SK-N-SH treated with all-trans-retinoic acid at 6 μM for 48 hours (cell line): ENCODE data around the gene COBL.

Experiments used
- ATAC-seq: fragments of 200-7000 bp; cut with Tn5 transposase; 3 replicates; pipeline ENCODE4 v1.9.1; 2020; ENCODE audit warnings: mild to moderate bottlenecking, moderate library complexity
- ARNTL ChIP-seq: fragments of 450-650 bp; formaldehyde crosslinking; IDR thresholded peaks from 2 replicates; pipeline ENCODE4 v1.5.0; 2020; ENCODE audit warnings: low read depth, mild to moderate bottlenecking, moderate library complexity, borderline replicate concordance
- BACH2 ChIP-seq: fragments of 250-450 bp; sonication (Bioruptor Pico); IDR thresholded peaks from 2 replicates; pipeline ENCODE4 v1.9.0; 2021; ENCODE audit warnings: mild to moderate bottlenecking, borderline replicate concordance
- CREB5 ChIP-seq: fragments of 250-450 bp; sonication (Bioruptor Pico); IDR thresholded peaks from 2 replicates; pipeline ENCODE4 v1.5.1; 2020; ENCODE audit warnings: low read depth, mild to moderate bottlenecking, moderate library complexity
- CSRNP3 ChIP-seq: fragments of 250-450 bp; sonication (Bioruptor Pico); IDR thresholded peaks from 2 replicates; pipeline ENCODE4 v1.5.1; 2021; ENCODE audit warnings: mild to moderate bottlenecking, moderate library complexity
- ESRRG ChIP-seq: fragments of 250-450 bp; sonication (Bioruptor Pico); IDR thresholded peaks from 2 replicates; pipeline ENCODE4 v1.6.1; 2021; ENCODE audit warnings: mild to moderate bottlenecking
- ISL1 ChIP-seq: fragments of 250-450 bp; sonication (Bioruptor Pico); IDR thresholded peaks from 2 replicates; pipeline ENCODE4 v2.1.2; 2022; ENCODE audit warnings: mild to moderate bottlenecking, moderate library complexity
- PPARA ChIP-seq: fragments of 250-450 bp; sonication (Bioruptor Pico); IDR thresholded peaks from 2 replicates; pipeline ENCODE4 v1.5.0; 2020; ENCODE audit warnings: mild to moderate bottlenecking, borderline replicate concordance
- RARB ChIP-seq: fragments of 250-450 bp; sonication (Bioruptor Pico); IDR thresholded peaks from 2 replicates; pipeline ENCODE4 v1.8.0; 2021; ENCODE audit warnings: mild to moderate bottlenecking, moderate library complexity
- TCF4 ChIP-seq: fragments of 250-450 bp; sonication (Bioruptor Pico); IDR thresholded peaks from 2 replicates; pipeline ENCODE4 v1.8.0; 2021; ENCODE audit warnings: mild to moderate bottlenecking, moderate library complexity, borderline replicate concordance
- TOX ChIP-seq: fragments of 250-450 bp; sonication (Bioruptor Pico); IDR thresholded peaks from 2 replicates; pipeline ENCODE4 v1.8.0; 2021; ENCODE audit warnings: mild to moderate bottlenecking, moderate library complexity, borderline replicate concordance
- ZC3H10 ChIP-seq: fragments of 250-450 bp; sonication (Bioruptor Pico); IDR thresholded peaks from 2 replicates; pipeline ENCODE4 v1.5.1; 2021; ENCODE audit warnings: mild to moderate bottlenecking, moderate library complexity
- ZFP3 ChIP-seq: fragments of 250-450 bp; sonication (Bioruptor Pico); IDR thresholded peaks from 2 replicates; pipeline ENCODE4 v1.5.0; 2020; ENCODE audit warnings: mild to moderate bottlenecking, moderate library complexity
- ZNF565 ChIP-seq: fragments of 450-650 bp; formaldehyde crosslinking; conservative IDR thresholded peaks from 2 replicates; pipeline ENCODE4 v1.5.0; 2020; ENCODE audit warnings: low read depth, mild to moderate bottlenecking, moderate library complexity
- ZNF70 ChIP-seq: fragments of 450-650 bp; formaldehyde crosslinking; IDR thresholded peaks from 2 replicates; pipeline ENCODE4 v1.5.0; 2020; ENCODE audit warnings: mild to moderate bottlenecking, moderate library complexity
- ZNF8 ChIP-seq: fragments of 450-650 bp; formaldehyde crosslinking; IDR thresholded peaks from 2 replicates; pipeline ENCODE4 v1.5.0; 2020; ENCODE audit warnings: mild to moderate bottlenecking, moderate library complexity
- TF ChIP-seq, protein P1 (sequence below): fragments of 250-450 bp; sonication (Bioruptor Pico); IDR thresholded peaks from 2 replicates; pipeline ENCODE4 v1.8.0; 2021; ENCODE audit warnings: low read depth, mild to moderate bottlenecking, moderate library complexity, borderline replicate concordance
- TF ChIP-seq, protein P2 (sequence below): fragments of 250-450 bp; sonication (Bioruptor Pico); IDR thresholded peaks from 2 replicates; pipeline ENCODE4 v1.5.0; 2020; ENCODE audit warnings: mild to moderate bottlenecking, moderate library complexity

Gene COBL

GRCh38 chr7:51160990-51161615 is 155.5 kb downstream of the COBL start (continued):
- TF ChIP-seq ZFP3 (CRISPR knock-in tag) (no peak), CREB5 (no peak), ZNF8 (CRISPR knock-in tag) (no peak)

DNA sequence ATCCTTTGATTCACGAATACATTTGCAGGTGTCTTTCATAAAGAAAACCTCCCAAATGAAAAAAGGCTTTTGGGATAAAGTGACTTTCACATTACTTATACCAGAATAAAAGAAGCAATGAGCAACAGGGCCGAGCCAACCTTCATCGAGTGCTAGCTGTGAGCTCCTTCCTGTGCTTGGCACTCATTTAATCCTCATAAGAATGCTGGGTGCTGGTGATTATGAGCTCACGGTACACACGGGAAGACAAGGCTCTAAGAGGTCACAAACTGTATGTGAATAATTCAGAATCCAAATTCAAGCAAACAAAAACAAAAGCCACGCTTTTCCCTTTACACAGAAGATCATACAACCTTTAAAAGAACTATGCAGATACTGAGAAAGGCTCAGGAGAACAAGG is 156.2 kb downstream of the COBL start:
- ATAC-seq = no peak
- TF ChIP-seq, protein P1, sequence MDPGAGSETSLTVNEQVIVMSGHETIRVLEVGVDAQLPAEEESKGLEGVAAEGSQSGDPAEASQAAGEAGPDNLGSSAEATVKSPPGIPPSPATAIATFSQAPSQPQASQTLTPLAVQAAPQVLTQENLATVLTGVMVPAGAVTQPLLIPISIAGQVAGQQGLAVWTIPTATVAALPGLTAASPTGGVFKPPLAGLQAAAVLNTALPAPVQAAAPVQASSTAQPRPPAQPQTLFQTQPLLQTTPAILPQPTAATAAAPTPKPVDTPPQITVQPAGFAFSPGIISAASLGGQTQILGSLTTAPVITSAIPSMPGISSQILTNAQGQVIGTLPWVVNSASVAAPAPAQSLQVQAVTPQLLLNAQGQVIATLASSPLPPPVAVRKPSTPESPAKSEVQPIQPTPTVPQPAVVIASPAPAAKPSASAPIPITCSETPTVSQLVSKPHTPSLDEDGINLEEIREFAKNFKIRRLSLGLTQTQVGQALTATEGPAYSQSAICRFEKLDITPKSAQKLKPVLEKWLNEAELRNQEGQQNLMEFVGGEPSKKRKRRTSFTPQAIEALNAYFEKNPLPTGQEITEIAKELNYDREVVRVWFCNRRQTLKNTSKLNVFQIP (CRISPR knock-in tag) = no peak
- TF ChIP-seq TOX (no peak), ZC3H10 (CRISPR knock-in tag) (no peak), ZNF565 (CRISPR knock-in tag) (no peak), CREB5 (no peak), CSRNP3 (CRISPR knock-in tag) (no peak), PPARA (CRISPR knock-in tag) (no peak)
- TF ChIP-seq, protein P2, sequence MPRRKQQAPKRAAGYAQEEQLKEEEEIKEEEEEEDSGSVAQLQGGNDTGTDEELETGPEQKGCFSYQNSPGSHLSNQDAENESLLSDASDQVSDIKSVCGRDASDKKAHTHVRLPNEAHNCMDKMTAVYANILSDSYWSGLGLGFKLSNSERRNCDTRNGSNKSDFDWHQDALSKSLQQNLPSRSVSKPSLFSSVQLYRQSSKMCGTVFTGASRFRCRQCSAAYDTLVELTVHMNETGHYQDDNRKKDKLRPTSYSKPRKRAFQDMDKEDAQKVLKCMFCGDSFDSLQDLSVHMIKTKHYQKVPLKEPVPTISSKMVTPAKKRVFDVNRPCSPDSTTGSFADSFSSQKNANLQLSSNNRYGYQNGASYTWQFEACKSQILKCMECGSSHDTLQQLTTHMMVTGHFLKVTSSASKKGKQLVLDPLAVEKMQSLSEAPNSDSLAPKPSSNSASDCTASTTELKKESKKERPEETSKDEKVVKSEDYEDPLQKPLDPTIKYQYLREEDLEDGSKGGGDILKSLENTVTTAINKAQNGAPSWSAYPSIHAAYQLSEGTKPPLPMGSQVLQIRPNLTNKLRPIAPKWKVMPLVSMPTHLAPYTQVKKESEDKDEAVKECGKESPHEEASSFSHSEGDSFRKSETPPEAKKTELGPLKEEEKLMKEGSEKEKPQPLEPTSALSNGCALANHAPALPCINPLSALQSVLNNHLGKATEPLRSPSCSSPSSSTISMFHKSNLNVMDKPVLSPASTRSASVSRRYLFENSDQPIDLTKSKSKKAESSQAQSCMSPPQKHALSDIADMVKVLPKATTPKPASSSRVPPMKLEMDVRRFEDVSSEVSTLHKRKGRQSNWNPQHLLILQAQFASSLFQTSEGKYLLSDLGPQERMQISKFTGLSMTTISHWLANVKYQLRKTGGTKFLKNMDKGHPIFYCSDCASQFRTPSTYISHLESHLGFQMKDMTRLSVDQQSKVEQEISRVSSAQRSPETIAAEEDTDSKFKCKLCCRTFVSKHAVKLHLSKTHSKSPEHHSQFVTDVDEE (CRISPR knock-in tag) = no peak

GRCh38 chr7:51158742-51159445 is 157.7 kb downstream of the COBL start:
- no peak for ATAC-seq
- TF ChIP-seq ZNF565 (CRISPR knock-in tag) (no peak), RARB (CRISPR knock-in tag) (no peak), BACH2 (CRISPR knock-in tag) (no peak)

DNA sequence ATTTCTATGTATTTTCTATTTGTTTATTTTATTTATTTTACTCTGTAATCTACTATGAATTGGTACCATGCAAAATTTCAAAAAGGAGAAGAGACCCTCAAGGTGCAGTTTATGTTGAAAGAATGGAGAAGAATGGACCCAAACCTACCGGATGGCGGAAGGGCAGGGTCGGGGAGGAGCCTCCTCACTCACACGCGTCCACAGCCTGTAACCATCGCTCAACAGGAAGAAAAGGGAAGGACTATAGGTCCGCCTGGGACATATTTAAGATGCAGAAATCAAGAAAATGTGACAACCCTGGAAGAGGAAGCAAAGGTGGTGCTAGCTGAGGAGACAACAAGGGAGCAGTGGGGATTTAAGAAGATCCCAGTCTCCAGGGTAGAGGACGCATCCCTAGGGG is 158.4 kb downstream of the COBL start:
- TF ChIP-seq ISL1 (CRISPR knock-in tag) = no peak
- no peak for TF ChIP-seq CREB5
- TF ChIP-seq ZFP3 (CRISPR knock-in tag) = no peak
- TF ChIP-seq CSRNP3 (CRISPR knock-in tag) = no peak
- TF ChIP-seq, protein P2 (CRISPR knock-in tag) = no peak
- TF ChIP-seq TCF4 (CRISPR knock-in tag) = no peak
- no peak for TF ChIP-seq ZC3H10 (CRISPR knock-in tag)
- no peak for TF ChIP-seq TOX
- no peak for TF ChIP-seq ARNTL
- TF ChIP-seq ZNF70 (CRISPR knock-in tag) = no peak
- TF ChIP-seq PPARA (CRISPR knock-in tag) = no peak
- TF ChIP-seq ESRRG (CRISPR knock-in tag) = no peak
- no peak for TF ChIP-seq BACH2 (CRISPR knock-in tag)
- no peak for TF ChIP-seq ZNF8 (CRISPR knock-in tag)

More for the DNA sequence above, 158.4 kb downstream of the COBL start:
- ATAC-seq = no peak
